HuH-7.5 (cell line): ENCODE results near the gene KCNJ4.

Experiments
- DNase-seq: peaks from one replicate; pipeline ENCODE4 v3.0.0; 2011; ENCODE audit warnings: low spot score

Gene KCNJ4

GRCh38 chr22:38452373-38453065 lies 2.5 kb downstream of the KCNJ4 start:
- no peak for DNase-seq

GRCh38 chr22:38451864-38452263 lies 3.1 kb downstream of the KCNJ4 start:
- DNase-seq = no peak

GRCh38 chr22:38451404-38451803 lies 3.6 kb downstream of the KCNJ4 start:
- DNase-seq = no peak

GRCh38 chr22:38450234-38450797 lies 4.7 kb downstream of the KCNJ4 start:
- no peak for DNase-seq

GRCh38 chr22:38449776-38450175 lies 5.2 kb downstream of the KCNJ4 start:
- DNase-seq = no peak

GRCh38 chr22:38448945-38449745 lies 5.9 kb downstream of the KCNJ4 start:
- no peak for DNase-seq

GRCh38 chr22:38446018-38446601 lies 8.9 kb downstream of the KCNJ4 start:
- DNase-seq = no peak

GRCh38 chr22:38444783-38445182 lies 10.2 kb downstream of the KCNJ4 start:
- DNase-seq = no peak

GRCh38 chr22:38443628-38444521 lies 11.1 kb downstream of the KCNJ4 start:
- DNase-seq = no peak

GRCh38 chr22:38442967-38443627 lies 11.9 kb downstream of the KCNJ4 start:
- DNase-seq = no peak

- no peak for DNase-seq
These were observed 13.2 kb downstream of the KCNJ4 start for GRCh38 chr22:38441620-38442287.

- no peak for DNase-seq
These were observed 14.2 kb downstream of the KCNJ4 start for GRCh38 chr22:38440747-38441350.

GRCh38 chr22:38437416-38437815 lies 17.6 kb downstream of the KCNJ4 start:
- no peak for DNase-seq

GRCh38 chr22:38436629-38437395 lies 18.2 kb downstream of the KCNJ4 start:
- no peak for DNase-seq

- no peak for DNase-seq
These were observed 19.0 kb downstream of the KCNJ4 start for GRCh38 chr22:38435965-38436364.

- no peak for DNase-seq
These were observed 20.0 kb downstream of the KCNJ4 start for GRCh38 chr22:38435010-38435409.

- DNase-seq = no peak
These were observed 21.1 kb downstream of the KCNJ4 start for GRCh38 chr22:38433871-38434270.

GRCh38 chr22:38432264-38432663 lies 22.7 kb downstream of the KCNJ4 start:
- no peak for DNase-seq

GRCh38 chr22:38431266-38432010 lies 23.6 kb downstream of the KCNJ4 start:
- no peak for DNase-seq
